ENCODE measurements around the gene NFX1.

NFX1 gene

GRCh38 chr9:33346564-33346963, 56.2 kb downstream of the NFX1 start:
- Histone ChIP-seq H3K4me3 (ENCODE audit: low read length, poor library complexity, severe bottlenecking) (no peak overlapping the region), H3K9me2 (replicated peaks; ENCODE audit: low read depth, low read length) (no peaks in the 10 kb centered on the region), H3K79me2 (ENCODE audit: insufficient read depth, low read length) (no peaks in the 10 kb centered on the region), H3F3A (ENCODE audit: low read depth) (no peaks in the 10 kb centered on the region), H4K20me1 (ENCODE audit: insufficient read depth, low read length, poor library complexity, severe bottlenecking) (no peaks in the 10 kb centered on the region), H3K27me3 (ENCODE audit: insufficient read depth, low read length, poor library complexity, severe bottlenecking) (no peaks in the 10 kb centered on the region), H3K36me3 (ENCODE audit: insufficient read depth, low read length) (peaks cover 57% of the 10 kb centered on the region; the same call in 1 of the 2 replicates), H3K9ac (ENCODE audit: low read depth, low read length, poor library complexity, severe bottlenecking) (no peak overlapping the region), H3K4me1 (ENCODE audit: insufficient read depth, low read length, poor library complexity, severe bottlenecking) (no peaks in the 10 kb centered on the region), H3K4me2 (ENCODE audit: low read depth, low read length, poor library complexity, severe bottlenecking) (no peak overlapping the region), H2AFZ (ENCODE audit: low read length) (no peak overlapping the region), H3K9me3 (ENCODE audit: insufficient read depth, low read depth, low read length) (no peaks in the 10 kb centered on the region)
- TF ChIP-seq EZH2phosphoT487 (IDR thresholded peaks at IDR 0.05; ENCODE audit: borderline replicate concordance) (no peak), CTCF (conservative IDR thresholded peaks at IDR 0.05; ENCODE audit: low read length) (no peak)

DNA sequence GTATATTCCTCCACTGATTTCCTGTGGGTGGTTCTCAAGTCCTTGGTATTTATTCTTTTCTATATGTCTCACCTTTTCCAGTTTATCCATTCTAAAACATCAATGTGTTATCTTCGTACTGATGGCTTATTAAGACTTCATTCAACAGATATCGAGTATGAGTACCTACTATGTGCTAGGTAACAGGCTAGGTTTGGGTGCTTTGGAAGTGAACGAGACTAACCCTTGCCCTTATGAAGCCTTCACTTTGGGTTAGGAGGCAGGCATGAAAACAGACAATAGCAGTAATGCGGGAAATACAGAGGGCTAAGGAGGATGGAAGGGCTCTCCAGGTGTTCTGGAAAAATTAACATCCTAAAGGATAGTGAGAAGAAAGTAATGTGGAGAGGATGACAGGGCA, 58.7 kb downstream of the NFX1 start:
- Histone ChIP-seq H3K9me2 (replicated peaks; ENCODE audit: low read depth, low read length) (no peaks in the 10 kb centered on the region), H3K79me2 (ENCODE audit: insufficient read depth, low read length) (no peaks in the 10 kb centered on the region), H2AFZ (ENCODE audit: low read length) (no peak overlapping the region), H3K4me1 (ENCODE audit: insufficient read depth, low read length, poor library complexity, severe bottlenecking) (no peaks in the 10 kb centered on the region), H3K4me3 (ENCODE audit: low read length, poor library complexity, severe bottlenecking) (no peak overlapping the region), H3K4me2 (ENCODE audit: low read depth, low read length, poor library complexity, severe bottlenecking) (no peak overlapping the region), H3F3A (ENCODE audit: low read depth) (no peaks in the 10 kb centered on the region), H3K9me3 (ENCODE audit: insufficient read depth, low read depth, low read length) (no peaks in the 10 kb centered on the region), H3K36me3 (ENCODE audit: insufficient read depth, low read length) (peaks cover 46% of the 10 kb centered on the region; the same call in 1 of the 2 replicates), H4K20me1 (ENCODE audit: insufficient read depth, low read length, poor library complexity, severe bottlenecking) (no peaks in the 10 kb centered on the region), H3K27me3 (ENCODE audit: insufficient read depth, low read length, poor library complexity, severe bottlenecking) (no peaks in the 10 kb centered on the region), H3K9ac (ENCODE audit: low read depth, low read length, poor library complexity, severe bottlenecking) (no peak overlapping the region)
- TF ChIP-seq CTCF (conservative IDR thresholded peaks at IDR 0.05; ENCODE audit: low read length), result no peak
- no peak for TF ChIP-seq EZH2phosphoT487 (IDR thresholded peaks at IDR 0.05; ENCODE audit: borderline replicate concordance)

- no peak overlapping the region for H3K9ac ChIP-seq (ENCODE audit: low read depth, low read length, poor library complexity, severe bottlenecking)
These were observed 59.4 kb downstream of the NFX1 start for GRCh38 chr9:33349743-33350142.

More at GRCh38 chr9:33349743-33350142, 59.4 kb downstream of the NFX1 start:
- no peak overlapping the region for H3K4me3 ChIP-seq (ENCODE audit: low read length, poor library complexity, severe bottlenecking)
- TF ChIP-seq CTCF (conservative IDR thresholded peaks at IDR 0.05; ENCODE audit: low read length), result no peak
- TF ChIP-seq EZH2phosphoT487 (IDR thresholded peaks at IDR 0.05; ENCODE audit: borderline replicate concordance), result no peak
- H3F3A ChIP-seq (ENCODE audit: low read depth), result no peaks in the 10 kb centered on the region
- H3K4me2 ChIP-seq (ENCODE audit: low read depth, low read length, poor library complexity, severe bottlenecking), result no peak overlapping the region
- no peaks in the 10 kb centered on the region for H4K20me1 ChIP-seq (ENCODE audit: insufficient read depth, low read length, poor library complexity, severe bottlenecking)
- H3K36me3 ChIP-seq (ENCODE audit: insufficient read depth, low read length), result peaks cover 39% of the 10 kb centered on the region; the same call in 1 of the 2 replicates
- no peak overlapping the region for H2AFZ ChIP-seq (ENCODE audit: low read length)
- H3K9me3 ChIP-seq (ENCODE audit: insufficient read depth, low read depth, low read length), result no peaks in the 10 kb centered on the region
- no peaks in the 10 kb centered on the region for H3K4me1 ChIP-seq (ENCODE audit: insufficient read depth, low read length, poor library complexity, severe bottlenecking)
- no peaks in the 10 kb centered on the region for H3K79me2 ChIP-seq (ENCODE audit: insufficient read depth, low read length)
- no peaks in the 10 kb centered on the region for H3K27me3 ChIP-seq (ENCODE audit: insufficient read depth, low read length, poor library complexity, severe bottlenecking)
- H3K9me2 ChIP-seq (replicated peaks; ENCODE audit: low read depth, low read length), result no peaks in the 10 kb centered on the region
